DOHH2 (cell line): ENCODE data around the gene HOXC9.

Source experiments
- CTCF ChIP-seq: fragments of 200-600 bp; sonication (generic); IDR thresholded peaks from one replicate; pipeline ENCODE4 v1.5.1; 2014; ENCODE audit warnings: antibody characterized with exemption, mild to moderate bottlenecking, low read depth, low read length; ENCODE audit not compliant: poor library complexity, severe bottlenecking
- EZH2phosphoT487 ChIP-seq: fragments of 200-600 bp; sonication (generic); IDR thresholded peaks from 2 replicates; pipeline ENCODE4 v1.6.1; 2017; ENCODE audit warnings: borderline replicate concordance, mild to moderate bottlenecking, antibody characterized with exemption, low read length, moderate library complexity, mixed read lengths

- TF ChIP-seq CTCF (no peak), EZH2phosphoT487 (no peak)
These were observed at the start of gene HOXC9 for GRCh38 chr12:54000116-54001114.
